HUES48 (cell line): ENCODE data around the gene IL12B.
A peak's percentile ranks its signal among the peaks of the same experiment; 100 is the strongest.
"Not testable (repeated sequence)": the region's sequence is repeated elsewhere in the genome, so short reads cannot be mapped to it uniquely, and the experiment has no call there.

ENCODE experiments used
- H3K27ac ChIP-seq: one replicate; pipeline ENCODE4 v1.7.0; 2013; ENCODE audit warnings: low read depth, low read length, inconsistent platforms
- H3K27me3 ChIP-seq: 2 replicates; pipeline ENCODE4 v1.6.1; 2013; ENCODE audit warnings: mild to moderate bottlenecking, low read length; ENCODE audit not compliant: control insufficient read depth, insufficient read depth
- H3K36me3 ChIP-seq: 2 replicates; pipeline ENCODE4 v1.6.1; 2013; ENCODE audit warnings: low read length; ENCODE audit not compliant: control insufficient read depth, insufficient read depth
- H3K4me1 ChIP-seq: 2 replicates; pipeline ENCODE4 v1.6.1; 2013; ENCODE audit warnings: mild to moderate bottlenecking, low read length; ENCODE audit not compliant: control insufficient read depth, insufficient read depth
- H3K4me3 ChIP-seq: 2 replicates; pipeline ENCODE4 v1.5.1; 2013; ENCODE audit warnings: mild to moderate bottlenecking, low read depth, low read length
- H3K9ac ChIP-seq: 2 replicates; pipeline ENCODE4 v1.6.1; 2013; ENCODE audit warnings: mild to moderate bottlenecking, low read depth, low read length, moderate library complexity
- H3K9me3 ChIP-seq: 2 replicates; pipeline ENCODE4 v1.6.1; 2013; ENCODE audit warnings: low read length; ENCODE audit not compliant: control insufficient read depth, insufficient read depth

Gene IL12B

GRCh38 chr5:159313197-159313596, 17.1 kb downstream of the IL12B start:
- peaks cover 11% of the 10 kb centered on the region; the same call in 1 of the 2 replicates for H3K4me1 ChIP-seq
- H3K4me3 ChIP-seq, result no peak overlapping the region
- peaks cover 36% of the 10 kb centered on the region for H3K27me3 ChIP-seq
- H3K9ac ChIP-seq, result no peak overlapping the region
- no peaks in the 10 kb centered on the region for H3K9me3 ChIP-seq
- no peaks in the 10 kb centered on the region for H3K36me3 ChIP-seq
- no peak overlapping the region for H3K27ac ChIP-seq

- Histone ChIP-seq H3K27me3 (peaks cover 36% of the 10 kb centered on the region), H3K4me1 (peaks cover 11% of the 10 kb centered on the region; the same call in 1 of the 2 replicates), H3K9ac (no peak overlapping the region), H3K36me3 (no peaks in the 10 kb centered on the region), H3K9me3 (no peaks in the 10 kb centered on the region), H3K4me3 (peak overlapping the region; percentile 42), H3K27ac (no peak overlapping the region)
Measured at GRCh38 chr5:159311063-159311462, 19.2 kb downstream of the IL12B start.

GRCh38 chr5:159310511-159310910, 19.8 kb downstream of the IL12B start:
- no peak overlapping the region for H3K27ac ChIP-seq
- peaks cover 36% of the 10 kb centered on the region for H3K27me3 ChIP-seq
- peaks cover 11% of the 10 kb centered on the region; the same call in 1 of the 2 replicates for H3K4me1 ChIP-seq
- no peaks in the 10 kb centered on the region for H3K9me3 ChIP-seq
- H3K36me3 ChIP-seq, result no peaks in the 10 kb centered on the region
- 0 out of 2 replicates have a peak overlapping the region, but pooled peaks have one; percentile 28 for H3K9ac ChIP-seq
- peak overlapping the region; percentile 42 for H3K4me3 ChIP-seq

DNA sequence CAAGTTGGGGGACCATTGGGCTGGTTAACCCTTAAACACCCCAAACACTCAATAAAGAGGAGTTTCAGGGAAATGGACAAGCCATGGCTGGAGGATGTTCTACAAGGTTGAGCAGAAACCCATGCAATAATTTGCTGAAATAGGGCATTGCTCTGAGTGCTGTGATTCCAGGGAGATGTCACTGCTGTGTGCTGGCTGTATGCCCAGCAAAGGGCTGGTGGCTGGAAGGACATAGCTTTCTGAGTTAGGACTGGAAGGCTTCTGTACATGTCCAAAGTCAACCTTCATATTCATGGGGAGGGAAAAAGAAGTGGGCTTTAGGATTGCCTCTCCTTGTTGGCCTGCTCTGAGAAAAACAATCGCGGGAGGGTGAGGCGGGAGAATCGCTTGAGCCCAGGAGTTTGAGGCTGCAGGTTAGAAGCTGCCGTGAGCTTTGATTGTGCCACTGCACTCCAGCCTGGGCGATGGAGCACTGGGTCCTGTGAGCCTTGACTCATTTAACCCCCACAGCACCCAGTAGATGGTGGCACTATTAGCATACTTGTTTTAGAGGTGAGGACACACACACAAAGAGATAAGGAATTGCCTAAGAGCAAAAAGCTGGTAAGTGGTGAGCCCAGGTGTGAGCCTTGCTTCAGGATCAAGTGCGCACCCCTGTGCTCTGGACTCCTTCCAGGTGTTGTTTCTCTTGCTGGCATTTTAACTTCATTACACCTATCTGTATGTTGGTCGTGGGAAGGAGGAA, 20.4 kb downstream of the IL12B start:
- H3K36me3 ChIP-seq, result no peaks in the 10 kb centered on the region
- peak overlapping the region; percentile 42; the same call in 1 of the 2 replicates for H3K4me3 ChIP-seq
- H3K27me3 ChIP-seq, result peaks cover 36% of the 10 kb centered on the region
- no peaks in the 10 kb centered on the region for H3K9me3 ChIP-seq
- no peak overlapping the region for H3K27ac ChIP-seq
- H3K4me1 ChIP-seq, result peaks cover 11% of the 10 kb centered on the region; the same call in 1 of the 2 replicates
- 0 out of 2 replicates have a peak overlapping the region, but pooled peaks have one; percentile 28 for H3K9ac ChIP-seq

GRCh38 chr5:159304961-159305595, 25.2 kb downstream of the IL12B start:
- Histone ChIP-seq H3K27ac (no peak overlapping the region), H3K36me3 (no peaks in the 10 kb centered on the region), H3K4me1 (0 out of 2 replicates have a peak, but pooled peaks cover under 1% of the 10 kb centered on the region), H3K9ac (no peak overlapping the region), H3K4me3 (no peak overlapping the region), H3K27me3 (peaks cover 15% of the 10 kb centered on the region), H3K9me3 (peaks cover 13% of the 10 kb centered on the region)

DNA sequence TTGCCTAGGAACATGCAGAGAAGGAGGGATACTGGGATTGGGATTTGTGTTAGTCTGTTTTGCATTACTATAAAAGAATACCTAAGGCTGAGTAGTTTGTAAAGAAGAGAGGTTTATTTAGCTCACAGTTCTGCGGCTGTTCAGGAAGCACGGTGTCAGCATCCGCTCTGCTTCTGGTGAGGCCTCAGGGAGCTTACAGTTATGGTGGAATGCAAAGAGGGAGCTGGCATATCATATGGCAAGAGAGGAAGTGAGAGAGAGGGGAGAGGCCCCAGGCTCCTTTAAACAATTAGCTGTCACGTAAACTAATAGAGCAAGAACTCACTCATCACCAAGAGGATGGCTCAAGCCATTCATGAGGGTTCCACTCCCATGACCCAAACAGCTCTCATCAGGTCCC, 27.0 kb downstream of the IL12B start:
- H3K4me3 ChIP-seq, result no peak overlapping the region
- H3K4me1 ChIP-seq, result no peaks in the 10 kb centered on the region
- no peaks in the 10 kb centered on the region for H3K27me3 ChIP-seq
- H3K9me3 ChIP-seq, result peaks cover 13% of the 10 kb centered on the region
- H3K9ac ChIP-seq, result no peak overlapping the region
- no peaks in the 10 kb centered on the region for H3K36me3 ChIP-seq
- no peak overlapping the region for H3K27ac ChIP-seq

GRCh38 chr5:159301929-159302860, 28.1 kb downstream of the IL12B start:
- not testable (repeated sequence) for H3K4me1 ChIP-seq, H3K9ac ChIP-seq, H3K27me3 ChIP-seq, H3K4me3 ChIP-seq, H3K36me3 ChIP-seq, H3K27ac ChIP-seq
- H3K9me3 ChIP-seq, result peaks cover 13% of the 10 kb centered on the region

DNA sequence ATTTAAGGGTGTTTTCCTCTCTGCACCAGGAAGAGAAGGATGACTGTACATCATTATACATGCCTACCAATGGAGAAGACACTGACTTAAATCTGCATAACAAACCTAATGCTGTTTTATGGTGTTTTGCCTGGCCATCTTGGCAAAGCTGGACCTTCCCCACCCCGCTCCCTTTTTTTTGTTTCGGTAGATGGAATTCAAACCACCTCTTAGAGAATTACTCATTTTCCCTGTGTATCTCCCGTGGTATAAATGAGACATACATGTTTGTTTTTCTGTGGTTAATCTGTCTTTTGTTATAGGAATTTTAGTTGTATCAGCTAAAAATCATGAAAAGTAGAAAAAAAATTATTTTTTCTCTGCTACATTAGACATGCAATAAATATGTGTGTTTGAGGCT, 28.8 kb downstream of the IL12B start:
- no peaks in the 10 kb centered on the region for H3K4me1 ChIP-seq
- H3K9ac ChIP-seq, result no peak overlapping the region
- H3K36me3 ChIP-seq, result no peaks in the 10 kb centered on the region
- H3K27ac ChIP-seq, result no peak overlapping the region
- no peak overlapping the region for H3K4me3 ChIP-seq
- H3K9me3 ChIP-seq, result peaks cover 13% of the 10 kb centered on the region
- no peaks in the 10 kb centered on the region for H3K27me3 ChIP-seq

DNA sequence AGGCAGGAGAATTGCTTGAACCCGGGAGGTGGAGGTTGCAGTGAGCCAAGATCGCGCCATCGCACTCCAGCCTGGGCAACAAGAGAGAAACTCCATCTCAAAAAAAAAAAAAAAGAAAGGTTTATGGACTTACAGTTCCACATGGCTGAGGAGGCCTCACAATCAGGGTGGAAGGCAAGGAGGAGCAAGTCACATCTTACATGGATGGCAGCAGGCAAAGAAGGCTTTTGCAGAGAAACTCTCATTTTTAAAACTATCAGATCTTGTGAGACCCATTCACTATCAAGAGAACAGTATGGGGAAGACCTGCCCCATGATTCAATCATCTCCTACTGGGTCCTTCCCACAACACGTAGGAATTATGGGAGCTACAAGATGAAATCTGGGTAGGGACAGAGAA, 33.0 kb downstream of the IL12B start:
- not testable (repeated sequence) for H3K36me3 ChIP-seq, H3K27me3 ChIP-seq, H3K9ac ChIP-seq, H3K27ac ChIP-seq, H3K4me1 ChIP-seq, H3K4me3 ChIP-seq, H3K9me3 ChIP-seq

- no peaks in the 10 kb centered on the region for H3K4me1 ChIP-seq
- no peak overlapping the region for H3K27ac ChIP-seq
- H3K4me3 ChIP-seq, result no peak overlapping the region
- H3K27me3 ChIP-seq, result no peaks in the 10 kb centered on the region
- no peaks in the 10 kb centered on the region; the same call in 1 of the 2 replicates for H3K9me3 ChIP-seq
- no peaks in the 10 kb centered on the region for H3K36me3 ChIP-seq
- H3K9ac ChIP-seq, result no peak overlapping the region
Measured at GRCh38 chr5:159294921-159295320, 35.4 kb downstream of the IL12B start.
